D721Med (cell line): ENCODE data around the gene ZFPM1.
A peak's percentile ranks its signal among the peaks of the same experiment; 100 is the strongest.

Experiments
- DNase-seq: peaks from one replicate; pipeline ENCODE4 v3.0.0; 2011; ENCODE audit warnings: low spot score; ENCODE audit not compliant: insufficient read length
- FAIRE-seq: peaks from 2 replicates; lab custom pipeline; 2011; peaks lifted over from hg19 to GRCh38; lab: Jason Lieb, UNC
- TF ChIP-seq, protein P1 (sequence below): IDR thresholded peaks from 2 replicates; pipeline ENCODE4 v1.5.1; 2012; ENCODE audit warnings: mild to moderate bottlenecking, control low read depth; ENCODE audit not compliant: insufficient read depth; ENCODE audit errors: missing control alignments

Gene ZFPM1

GRCh38 chr16:88558457-88559442 is 105.7 kb downstream of the ZFPM1 start:
- TF ChIP-seq, protein P1, sequence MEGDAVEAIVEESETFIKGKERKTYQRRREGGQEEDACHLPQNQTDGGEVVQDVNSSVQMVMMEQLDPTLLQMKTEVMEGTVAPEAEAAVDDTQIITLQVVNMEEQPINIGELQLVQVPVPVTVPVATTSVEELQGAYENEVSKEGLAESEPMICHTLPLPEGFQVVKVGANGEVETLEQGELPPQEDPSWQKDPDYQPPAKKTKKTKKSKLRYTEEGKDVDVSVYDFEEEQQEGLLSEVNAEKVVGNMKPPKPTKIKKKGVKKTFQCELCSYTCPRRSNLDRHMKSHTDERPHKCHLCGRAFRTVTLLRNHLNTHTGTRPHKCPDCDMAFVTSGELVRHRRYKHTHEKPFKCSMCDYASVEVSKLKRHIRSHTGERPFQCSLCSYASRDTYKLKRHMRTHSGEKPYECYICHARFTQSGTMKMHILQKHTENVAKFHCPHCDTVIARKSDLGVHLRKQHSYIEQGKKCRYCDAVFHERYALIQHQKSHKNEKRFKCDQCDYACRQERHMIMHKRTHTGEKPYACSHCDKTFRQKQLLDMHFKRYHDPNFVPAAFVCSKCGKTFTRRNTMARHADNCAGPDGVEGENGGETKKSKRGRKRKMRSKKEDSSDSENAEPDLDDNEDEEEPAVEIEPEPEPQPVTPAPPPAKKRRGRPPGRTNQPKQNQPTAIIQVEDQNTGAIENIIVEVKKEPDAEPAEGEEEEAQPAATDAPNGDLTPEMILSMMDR, result peak; percentile 26
- FAIRE-seq, result no peak
- DNase-seq, result no peak

DNA sequence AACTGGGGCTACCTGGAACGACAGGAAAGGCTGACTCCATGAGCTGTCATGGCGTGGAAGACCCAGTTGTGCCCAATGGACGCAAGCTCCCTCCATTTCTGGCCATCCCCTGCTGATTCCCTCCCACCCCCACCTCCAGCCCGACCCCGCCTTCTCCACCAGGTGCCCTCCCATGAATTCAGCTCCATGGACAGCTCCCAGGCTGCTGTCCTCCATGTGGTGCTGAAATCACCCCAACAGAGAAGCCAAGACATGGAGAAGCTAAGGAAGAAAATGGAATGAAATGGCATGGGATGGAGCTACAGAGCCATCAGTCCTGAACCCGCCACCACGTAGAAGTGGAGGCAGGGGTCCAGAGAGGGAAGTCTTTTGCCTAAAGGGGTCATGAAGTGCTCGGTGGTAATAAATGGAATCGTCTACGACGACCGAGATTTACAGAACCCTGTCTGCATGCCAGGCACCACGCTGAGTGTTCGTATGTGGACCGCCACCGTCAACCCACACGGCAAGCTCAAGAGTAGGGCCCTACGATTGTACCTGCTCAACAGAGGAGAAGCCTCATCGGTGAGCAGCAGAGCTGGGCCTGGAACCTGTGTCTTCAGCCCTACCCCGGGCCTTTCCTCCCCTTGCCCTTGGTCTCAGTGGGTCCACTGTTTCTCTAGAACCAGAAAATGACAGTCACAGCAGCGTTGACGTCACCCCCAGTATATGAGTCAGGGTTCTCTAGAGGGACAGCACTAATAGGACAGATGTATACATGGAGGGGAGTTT is 107.8 kb downstream of the ZFPM1 start:
- FAIRE-seq (no peak), DNase-seq (no peak)
- TF ChIP-seq, protein P1, result no peak

DNA sequence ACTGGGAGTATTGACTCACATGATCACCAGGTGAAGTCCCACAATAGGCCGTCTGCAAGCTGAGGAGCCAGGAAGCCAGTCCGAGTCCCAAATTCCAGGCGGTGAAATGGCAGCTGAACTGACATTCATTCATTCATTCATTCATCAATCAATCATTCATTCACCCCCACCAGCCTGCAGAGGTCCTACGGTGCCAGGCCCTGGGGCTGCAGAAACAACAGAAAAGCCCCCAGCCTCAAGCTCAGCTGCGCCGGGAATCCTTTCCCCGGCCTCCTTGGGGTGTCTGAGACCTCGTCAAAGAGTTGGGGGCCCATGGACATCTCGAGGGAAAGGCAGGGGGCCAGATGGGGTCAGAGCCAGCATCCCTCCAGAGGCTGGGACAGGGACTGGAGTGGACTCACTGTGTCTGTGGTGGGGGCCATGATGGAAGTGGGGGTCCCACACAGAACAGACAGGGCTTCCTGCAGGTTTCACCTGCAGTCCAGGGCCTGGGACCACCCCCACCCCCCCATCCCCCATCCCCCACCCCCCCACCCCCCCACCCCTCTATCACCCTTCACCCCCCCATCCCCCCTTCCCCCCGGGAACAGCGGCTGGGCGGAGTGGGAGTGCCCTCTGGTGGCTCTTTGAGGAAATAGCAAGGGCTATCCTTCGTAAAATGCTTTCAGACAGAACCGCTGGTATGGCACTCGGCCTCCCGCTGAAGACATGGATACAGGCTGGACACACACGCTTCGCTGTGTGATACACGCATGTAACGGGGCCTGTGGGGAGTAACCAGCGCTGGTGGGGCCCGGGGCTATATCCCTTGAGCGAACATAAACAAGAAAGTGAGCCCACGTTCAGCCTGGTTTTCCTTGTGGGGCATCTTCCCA is 108.6 kb downstream of the ZFPM1 start:
- DNase-seq (no peak), FAIRE-seq (no peak)
- TF ChIP-seq, protein P1, result peak; percentile 64

DNA sequence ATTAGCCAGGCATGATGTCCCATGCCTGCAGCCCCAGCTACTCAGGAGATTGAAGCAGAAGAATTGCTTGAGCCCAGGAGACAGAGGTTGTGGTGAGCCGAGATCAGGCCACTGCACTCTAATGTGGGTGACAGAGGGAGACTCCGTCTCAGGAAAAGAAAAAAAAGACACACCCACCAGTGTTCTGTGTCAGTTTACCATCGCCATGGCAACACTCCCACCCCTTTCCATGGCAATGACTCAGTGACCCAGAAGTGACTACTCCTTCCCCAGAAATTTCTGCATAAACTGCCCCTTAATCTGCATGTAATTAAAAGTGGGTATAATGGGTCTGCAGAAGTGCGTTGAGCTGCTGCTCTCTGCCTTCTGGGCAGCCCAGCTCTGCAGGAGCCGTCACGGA is 113.1 kb downstream of the ZFPM1 start:
- FAIRE-seq (no peak), DNase-seq (no peak)
- TF ChIP-seq, protein P1, result no peak

GRCh38 chr16:88568710-88569613 is 115.9 kb downstream of the ZFPM1 start:
- TF ChIP-seq, protein P1, result no peak
- FAIRE-seq, result no peak
- DNase-seq, result no peak

- TF ChIP-seq, protein P1, result no peak
- DNase-seq, result no peak
- no peak for FAIRE-seq
Measured at GRCh38 chr16:88569614-88569984, 116.5 kb downstream of the ZFPM1 start.
